SU-DHL-6 (cell line): ENCODE data around the gene KRABD2.

ENCODE experiments used
- H2AFZ ChIP-seq: fragments of 200-600 bp; sonication (generic); 2 replicates; pipeline ENCODE4 v1.6.1; 2014; ENCODE audit warnings: low read depth, mild to moderate bottlenecking, moderate library complexity, mixed read lengths, antibody characterized with exemption, low read length; ENCODE audit not compliant: severe bottlenecking
- H3F3A ChIP-seq: fragments of 200-600 bp; shearing (Covaris generic); 2 replicates; pipeline ENCODE4 v1.6.0; 2016; ENCODE audit warnings: antibody characterized with exemption, mild to moderate bottlenecking; ENCODE audit not compliant: insufficient read depth
- H3K27ac ChIP-seq: fragments of 200-600 bp; sonication (generic); 2 replicates; pipeline ENCODE4 v1.5.1; 2016; ENCODE audit warnings: low read depth, mild to moderate bottlenecking, low read length, moderate library complexity, mixed read lengths
- H3K27me3 ChIP-seq: fragments of 200-600 bp; sonication (generic), shearing (Covaris generic); 2 replicates; pipeline ENCODE4 v1.6.0; 2014; ENCODE audit warnings: mild to moderate bottlenecking, low read length
- H3K36me3 ChIP-seq: fragments of 200-600 bp; sonication (generic); 2 replicates; pipeline ENCODE4 v1.6.1; 2014; ENCODE audit warnings: mild to moderate bottlenecking, low read length, mixed read lengths
- H3K4me2 ChIP-seq: fragments of 300-600, 200-600 bp; shearing (Covaris generic), sonication (generic); 2 replicates; pipeline ENCODE4 v1.6.0; 2014; ENCODE audit warnings: low read length, low read depth, mild to moderate bottlenecking; ENCODE audit not compliant: poor library complexity, severe bottlenecking
- H3K4me3 ChIP-seq: fragments of 200-600 bp; sonication (generic); 2 replicates; pipeline ENCODE4 v1.5.1; 2014; ENCODE audit warnings: antibody characterized with exemption, low read length, mild to moderate bottlenecking, mixed read lengths; ENCODE audit not compliant: insufficient read depth, poor library complexity, severe bottlenecking
- H3K79me2 ChIP-seq: fragments of 200-600 bp; sonication (generic); 2 replicates; pipeline ENCODE4 v1.6.1; 2014; ENCODE audit warnings: mild to moderate bottlenecking, low read length, moderate library complexity; ENCODE audit not compliant: insufficient read depth
- H3K9ac ChIP-seq: fragments of 200-600 bp; sonication (generic); 2 replicates; pipeline ENCODE4 v1.7.0; 2014; ENCODE audit warnings: mild to moderate bottlenecking, low read length
- H3K9me2 ChIP-seq: fragments of 200-600 bp; sonication (generic); replicated peaks from 2 replicates; pipeline ENCODE4 v1.6.1; 2014; ENCODE audit warnings: low read length; ENCODE audit not compliant: insufficient read depth
- H3K9me3 ChIP-seq: fragments of 200-600 bp; sonication (generic); 2 replicates; pipeline ENCODE4 v1.6.1; 2014; ENCODE audit warnings: low read length, mixed read lengths; ENCODE audit not compliant: insufficient read depth
- H4K20me1 ChIP-seq: fragments of 200-600 bp; sonication (generic); 2 replicates; pipeline ENCODE4 v1.6.1; 2014; ENCODE audit warnings: low read depth, mild to moderate bottlenecking, antibody characterized with exemption, low read length, moderate library complexity, mixed read lengths
- EZH2phosphoT487 ChIP-seq: fragments of 200-600 bp; sonication (generic), shearing (Covaris generic); conservative IDR thresholded peaks from 2 replicates; pipeline ENCODE4 v1.6.1; 2018; ENCODE audit warnings: mild to moderate bottlenecking, antibody characterized with exemption, low read length, moderate library complexity, mixed read lengths
- TF ChIP-seq, protein P1 (sequence below): fragments of 200-600 bp; sonication (generic); IDR thresholded peaks from one replicate; pipeline ENCODE4 v1.5.1; 2017; ENCODE audit warnings: antibody characterized with exemption, mild to moderate bottlenecking, low read length, moderate library complexity; ENCODE audit not compliant: insufficient read depth, poor library complexity, severe bottlenecking

The KRABD2 gene

DNA sequence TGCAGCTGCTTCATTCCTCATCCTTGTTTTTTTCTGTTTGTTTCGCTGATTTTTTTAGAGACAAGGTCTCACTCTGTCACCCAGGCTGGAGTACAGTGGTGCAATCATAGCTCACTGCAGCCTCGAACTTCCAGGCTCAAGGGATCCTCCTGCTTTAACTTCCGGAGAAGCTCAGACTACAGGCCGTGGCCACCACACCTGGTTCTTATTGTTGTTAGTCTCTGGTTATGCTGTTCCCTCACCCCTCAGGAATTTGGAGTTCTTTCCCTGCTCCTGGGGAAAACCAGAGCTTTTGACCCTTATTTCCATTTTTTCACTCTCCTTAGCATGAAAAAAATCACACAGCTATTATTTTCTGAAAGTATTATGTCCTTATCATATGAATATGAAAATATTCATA is 35.0 kb downstream of the KRABD2 start:
- Histone ChIP-seq H3K27me3 (no peaks in the 10 kb centered on the region), H4K20me1 (no peaks in the 10 kb centered on the region), H3K9me2 (no peaks in the 10 kb centered on the region), H3F3A (no peaks in the 10 kb centered on the region), H3K4me2 (no peak overlapping the region), H2AFZ (no peak overlapping the region), H3K4me3 (no peak overlapping the region), H3K27ac (no peak overlapping the region), H3K9me3 (no peaks in the 10 kb centered on the region), H3K79me2 (no peaks in the 10 kb centered on the region), H3K36me3 (no peaks in the 10 kb centered on the region), H3K9ac (no peak overlapping the region)
- TF ChIP-seq, protein P1, sequence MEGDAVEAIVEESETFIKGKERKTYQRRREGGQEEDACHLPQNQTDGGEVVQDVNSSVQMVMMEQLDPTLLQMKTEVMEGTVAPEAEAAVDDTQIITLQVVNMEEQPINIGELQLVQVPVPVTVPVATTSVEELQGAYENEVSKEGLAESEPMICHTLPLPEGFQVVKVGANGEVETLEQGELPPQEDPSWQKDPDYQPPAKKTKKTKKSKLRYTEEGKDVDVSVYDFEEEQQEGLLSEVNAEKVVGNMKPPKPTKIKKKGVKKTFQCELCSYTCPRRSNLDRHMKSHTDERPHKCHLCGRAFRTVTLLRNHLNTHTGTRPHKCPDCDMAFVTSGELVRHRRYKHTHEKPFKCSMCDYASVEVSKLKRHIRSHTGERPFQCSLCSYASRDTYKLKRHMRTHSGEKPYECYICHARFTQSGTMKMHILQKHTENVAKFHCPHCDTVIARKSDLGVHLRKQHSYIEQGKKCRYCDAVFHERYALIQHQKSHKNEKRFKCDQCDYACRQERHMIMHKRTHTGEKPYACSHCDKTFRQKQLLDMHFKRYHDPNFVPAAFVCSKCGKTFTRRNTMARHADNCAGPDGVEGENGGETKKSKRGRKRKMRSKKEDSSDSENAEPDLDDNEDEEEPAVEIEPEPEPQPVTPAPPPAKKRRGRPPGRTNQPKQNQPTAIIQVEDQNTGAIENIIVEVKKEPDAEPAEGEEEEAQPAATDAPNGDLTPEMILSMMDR = no peak
- no peak for TF ChIP-seq EZH2phosphoT487

DNA sequence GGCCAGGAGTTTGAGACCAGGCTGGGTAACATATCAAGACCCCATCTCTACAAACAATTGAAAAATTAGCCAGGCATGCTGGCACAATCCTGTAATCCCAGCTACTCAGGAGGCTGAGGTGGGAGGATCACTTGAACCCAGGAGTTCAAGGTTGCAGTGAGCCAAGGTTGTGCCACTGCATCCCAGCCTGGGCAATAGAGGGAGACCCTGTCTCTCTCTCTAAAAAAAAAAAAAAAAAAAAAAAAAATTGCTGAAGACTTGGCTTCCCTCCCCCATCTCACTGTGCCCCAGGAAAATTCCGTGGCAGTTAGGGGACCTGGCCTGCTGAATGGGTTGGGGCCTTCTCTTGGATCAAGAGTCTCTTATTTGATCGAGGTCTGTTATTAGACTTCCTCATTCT is 37.0 kb downstream of the KRABD2 start, which contains the start of gene ODF4:
Gene ODF4, plus strand, starts transcription at position 301 of the 400 bp plus-strand sequence. CDS start 212 bp downstream, outside the sequence.
- H3K27me3 ChIP-seq = no peaks in the 10 kb centered on the region
- no peaks in the 10 kb centered on the region for H3K79me2 ChIP-seq
- H3K27ac ChIP-seq = no peak within 1 kb of the TSS
- no peak within 1 kb of the TSS for H3K4me3 ChIP-seq
- no peaks in the 10 kb centered on the region for H3K9me3 ChIP-seq
- H3K4me2 ChIP-seq = no peak within 1 kb of the TSS
- no peak within 1 kb of the TSS for H2AFZ ChIP-seq
- TF ChIP-seq EZH2phosphoT487 = no peak
- TF ChIP-seq, protein P1 = no peak
- H3F3A ChIP-seq = no peaks in the 10 kb centered on the region
- H3K36me3 ChIP-seq = no peaks in the 10 kb centered on the region
- H4K20me1 ChIP-seq = no peaks in the 10 kb centered on the region
- H3K9me2 ChIP-seq = no peaks in the 10 kb centered on the region
- H3K9ac ChIP-seq = no peak within 1 kb of the TSS

DNA sequence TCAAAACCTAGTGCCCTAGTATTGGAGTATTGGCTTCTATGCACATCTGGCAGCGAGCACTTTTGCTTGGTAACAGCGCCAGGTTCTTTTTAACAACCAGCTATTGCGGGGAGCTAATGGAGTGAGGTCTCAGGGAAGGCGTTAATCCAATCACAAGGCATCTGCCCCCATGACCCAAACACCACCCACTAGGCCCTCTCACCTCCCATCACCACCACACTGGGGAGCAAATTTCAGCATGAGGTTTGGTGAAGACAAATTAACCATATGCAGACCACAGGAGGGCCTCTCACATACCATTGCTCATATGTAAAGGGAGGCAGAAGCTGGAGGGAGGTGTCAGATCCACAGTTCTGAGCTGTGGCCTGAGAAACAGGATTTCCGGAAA is 37.8 kb downstream of the KRABD2 start:
- no peaks in the 10 kb centered on the region for H4K20me1 ChIP-seq
- no peaks in the 10 kb centered on the region for H3K9me2 ChIP-seq
- H3F3A ChIP-seq = no peaks in the 10 kb centered on the region
- H3K9me3 ChIP-seq = no peaks in the 10 kb centered on the region
- no peak overlapping the region for H3K27ac ChIP-seq
- no peaks in the 10 kb centered on the region for H3K36me3 ChIP-seq
- H2AFZ ChIP-seq = no peak overlapping the region
- H3K27me3 ChIP-seq = no peaks in the 10 kb centered on the region
- no peak overlapping the region for H3K4me3 ChIP-seq
- TF ChIP-seq EZH2phosphoT487 = no peak
- TF ChIP-seq, protein P1 = no peak
- H3K4me2 ChIP-seq = no peak overlapping the region
- no peaks in the 10 kb centered on the region for H3K79me2 ChIP-seq
- H3K9ac ChIP-seq = no peak overlapping the region
